SKM-1 (cell line): ENCODE results near the gene VSIR.

Source experiments
- DNase-seq: peaks from one replicate; lab custom pipeline; 2025; ENCODE audit not compliant: unreplicated experiment; lab: John Stamatoyannopoulos, UW

The VSIR gene

DNA sequence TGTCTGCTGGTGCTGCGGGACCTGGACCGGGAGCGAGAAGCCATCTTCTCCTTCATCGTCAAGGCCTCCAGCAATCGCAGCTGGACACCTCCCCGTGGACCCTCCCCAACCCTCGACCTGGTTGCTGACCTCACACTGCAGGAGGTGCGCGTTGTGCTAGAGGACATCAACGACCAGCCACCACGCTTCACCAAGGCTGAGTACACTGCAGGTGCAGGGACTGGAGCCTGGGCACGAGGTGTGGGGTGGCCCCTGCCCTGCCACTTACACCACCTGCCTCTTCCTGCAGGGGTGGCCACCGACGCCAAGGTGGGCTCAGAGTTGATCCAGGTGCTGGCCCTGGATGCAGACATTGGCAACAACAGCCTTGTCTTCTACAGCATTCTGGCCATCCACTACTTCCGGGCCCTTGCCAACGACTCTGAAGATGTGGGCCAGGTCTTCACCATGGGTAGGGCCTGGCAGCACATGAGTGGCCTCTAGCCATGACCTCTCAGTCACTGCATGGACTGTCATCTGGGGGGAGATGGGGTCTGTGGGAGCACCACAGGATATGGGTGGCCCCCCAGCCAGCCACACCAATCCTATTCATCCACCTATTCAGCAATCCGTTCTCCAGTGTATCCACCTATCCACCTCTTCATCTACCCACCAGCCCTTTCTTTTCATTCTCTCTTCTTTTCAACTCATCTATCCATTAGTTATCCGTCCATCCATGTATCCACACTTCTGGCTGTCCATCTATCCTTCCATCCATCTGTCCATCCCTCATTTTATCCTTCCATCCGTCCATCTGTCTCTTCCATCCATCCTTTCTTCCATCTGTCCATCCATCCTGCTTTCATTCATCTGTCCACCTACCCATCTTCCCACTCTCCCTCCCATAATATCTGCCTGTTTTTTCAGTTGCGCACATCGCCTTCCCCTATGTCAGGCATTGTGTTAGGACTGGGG lies 34.5 kb upstream of the VSIR start:
- no peak for DNase-seq

DNA sequence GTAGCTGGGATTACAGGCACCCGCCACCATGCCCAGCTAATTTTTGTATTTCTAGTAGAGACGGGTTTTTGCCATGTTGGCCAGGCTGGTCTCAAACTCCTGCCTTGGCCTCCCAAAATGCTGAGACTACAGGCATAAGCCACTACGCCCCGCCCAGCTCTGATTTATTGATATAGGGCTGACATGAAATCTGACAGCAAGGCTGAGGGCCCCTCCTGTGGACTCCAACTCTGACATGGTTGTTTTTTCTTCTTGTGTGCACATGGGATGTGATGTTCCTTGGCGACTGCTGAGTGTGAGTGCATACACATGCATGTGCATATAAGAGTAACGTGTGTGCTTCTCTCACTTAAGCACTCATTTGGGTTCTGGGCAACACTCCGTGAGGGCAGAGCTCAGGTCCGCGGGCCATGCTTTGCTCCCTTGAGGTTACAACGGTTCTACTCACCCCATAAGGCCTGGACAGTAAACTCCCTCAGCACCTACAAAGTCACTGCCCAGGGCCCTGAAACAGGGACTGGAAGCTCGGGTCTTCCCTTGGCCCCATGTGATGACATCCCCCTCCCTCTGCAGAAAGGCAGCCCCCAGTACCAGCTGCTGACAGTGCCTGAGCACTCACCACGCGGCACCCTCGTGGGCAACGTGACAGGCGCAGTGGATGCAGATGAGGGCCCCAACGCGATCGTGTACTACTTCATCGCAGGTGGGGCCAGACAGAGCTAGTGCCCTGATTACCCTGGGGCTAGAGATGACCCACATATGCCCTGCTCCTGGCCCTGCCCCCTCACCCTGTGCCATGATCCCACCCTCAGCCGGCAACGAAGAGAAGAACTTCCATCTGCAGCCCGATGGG lies 33.6 kb upstream of the VSIR start:
- DNase-seq: no peak

DNA sequence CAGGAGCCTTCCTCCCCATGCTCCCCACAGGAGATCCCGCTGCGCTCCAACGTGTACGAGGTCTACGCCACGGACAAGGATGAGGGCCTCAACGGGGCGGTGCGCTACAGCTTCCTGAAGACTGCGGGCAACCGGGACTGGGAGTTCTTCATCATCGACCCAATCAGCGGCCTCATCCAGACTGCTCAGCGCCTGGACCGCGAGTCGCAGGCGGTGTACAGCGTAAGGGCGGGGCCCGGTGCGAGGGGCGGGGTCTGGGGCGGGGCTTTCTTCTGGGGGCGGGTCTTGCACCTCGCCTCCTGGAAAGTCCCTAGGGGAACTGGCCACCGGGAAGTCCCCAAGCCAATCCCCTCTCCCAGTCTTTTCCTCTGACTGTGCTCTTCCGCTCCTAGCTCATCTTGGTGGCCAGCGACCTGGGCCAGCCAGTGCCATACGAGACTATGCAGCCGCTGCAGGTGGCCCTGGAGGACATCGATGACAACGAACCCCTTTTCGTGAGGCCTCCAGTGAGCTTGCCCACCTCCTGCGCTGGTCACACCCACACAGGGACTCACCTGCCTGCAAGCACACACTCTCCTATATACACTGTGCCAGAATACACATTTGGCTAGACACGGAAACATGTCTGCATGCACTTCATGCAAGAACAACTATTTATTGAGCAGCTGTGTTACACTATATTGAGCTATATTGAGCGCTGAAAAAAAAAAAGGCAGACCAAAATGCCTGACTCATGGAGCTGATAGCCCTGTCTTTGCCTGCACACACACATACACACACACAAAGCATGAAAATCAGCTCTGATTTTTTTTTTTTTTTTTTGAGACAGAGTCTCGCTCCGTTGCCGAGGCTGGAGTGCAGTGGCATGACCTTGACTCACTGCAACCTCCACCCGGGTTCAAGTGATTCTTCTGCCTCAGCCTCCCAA lies 32.7 kb upstream of the VSIR start:
- DNase-seq: no peak

DNA sequence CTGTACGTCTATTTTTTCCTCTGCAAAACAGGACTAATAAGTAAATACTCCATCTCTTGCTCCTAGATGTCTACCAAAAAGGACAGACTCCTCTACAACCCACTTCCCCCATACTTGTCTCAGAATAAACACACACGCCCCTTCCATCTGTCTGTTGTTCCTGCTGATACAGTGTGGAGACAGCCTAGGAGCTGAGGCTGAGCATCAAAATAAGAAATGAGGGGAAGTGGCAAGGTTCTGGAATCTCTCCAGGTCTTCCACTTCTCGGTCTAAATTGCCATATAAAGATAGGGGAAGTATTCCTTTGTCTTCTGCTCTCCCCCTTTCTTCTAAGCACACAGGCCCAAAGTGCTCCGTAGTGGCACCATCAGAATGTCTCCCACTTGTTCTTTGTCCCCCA lies 30.8 kb upstream of the VSIR start:
- DNase-seq: peak; percentile 78

DNA sequence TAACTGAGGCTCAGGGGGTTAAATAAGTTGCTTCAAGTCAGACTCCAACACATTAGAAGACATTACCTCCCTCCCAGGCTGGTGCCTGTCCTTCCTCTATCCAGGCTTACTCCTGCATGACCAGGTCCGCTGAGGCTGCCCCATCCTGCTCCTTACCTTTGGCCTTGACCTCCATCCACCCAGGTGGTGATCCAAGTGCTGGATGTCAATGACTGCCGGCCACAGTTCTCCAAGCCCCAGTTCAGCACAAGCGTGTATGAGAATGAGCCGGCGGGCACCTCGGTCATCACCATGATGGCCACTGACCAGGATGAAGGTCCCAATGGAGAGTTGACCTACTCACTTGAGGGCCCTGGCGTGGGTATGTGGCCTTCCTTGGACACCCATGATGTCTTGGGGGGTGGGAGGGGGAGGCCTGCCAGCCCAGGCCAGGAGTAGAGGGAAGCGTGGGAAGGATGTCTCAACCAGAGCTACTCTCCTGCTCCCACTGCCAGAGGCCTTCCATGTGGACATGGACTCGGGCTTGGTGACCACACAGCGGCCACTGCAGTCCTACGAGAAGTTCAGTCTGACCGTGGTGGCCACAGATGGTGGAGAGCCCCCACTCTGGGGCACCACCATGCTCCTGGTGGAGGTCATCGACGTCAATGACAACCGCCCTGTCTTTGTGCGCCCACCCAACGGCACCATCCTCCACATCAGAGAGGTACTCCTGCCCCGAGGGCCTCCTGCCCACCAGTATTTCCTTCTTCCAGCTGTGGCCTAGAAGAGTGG lies 29.6 kb upstream of the VSIR start:
- no peak for DNase-seq

DNA sequence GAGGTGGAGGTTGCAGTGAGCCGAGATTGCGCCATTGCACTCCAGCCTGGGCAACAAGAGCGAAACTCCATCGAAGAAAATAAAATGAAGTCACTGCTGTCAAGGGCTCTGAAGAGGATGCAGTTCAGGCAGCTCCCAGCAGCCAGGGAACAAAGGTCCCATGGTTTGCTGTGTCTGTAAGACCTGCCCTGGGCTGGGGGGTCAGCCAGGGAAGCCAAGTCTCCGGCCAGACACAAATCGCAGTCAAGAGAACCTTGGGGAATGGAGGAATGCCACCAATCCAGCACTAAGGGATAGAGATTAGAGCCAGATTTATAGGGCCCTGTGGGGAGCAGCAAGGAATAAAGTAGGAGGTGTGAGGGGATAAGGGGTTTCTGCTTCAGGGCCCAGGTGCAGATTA lies 28.9 kb upstream of the VSIR start:
- no peak for DNase-seq

DNA sequence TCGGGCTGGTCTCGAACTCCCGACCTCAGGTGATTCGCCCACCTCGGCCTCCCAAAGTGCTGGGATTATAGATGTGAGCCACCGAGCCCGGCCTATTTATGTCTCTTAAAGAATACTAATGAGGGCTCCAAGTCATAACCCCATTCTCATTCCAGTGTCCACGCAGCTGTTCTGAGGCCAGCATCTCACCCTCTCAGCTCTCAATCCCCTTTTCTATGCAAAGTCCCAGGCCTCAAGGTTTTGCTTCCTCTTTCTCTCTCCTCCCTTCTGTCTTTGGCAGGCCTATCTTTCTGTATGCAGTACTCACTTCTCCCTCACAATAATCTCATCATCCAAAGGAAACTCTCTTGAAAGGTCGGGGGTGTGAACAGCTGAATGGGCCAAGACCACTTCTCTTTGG lies 28.0 kb upstream of the VSIR start:
- peak; percentile 42 for DNase-seq

DNA sequence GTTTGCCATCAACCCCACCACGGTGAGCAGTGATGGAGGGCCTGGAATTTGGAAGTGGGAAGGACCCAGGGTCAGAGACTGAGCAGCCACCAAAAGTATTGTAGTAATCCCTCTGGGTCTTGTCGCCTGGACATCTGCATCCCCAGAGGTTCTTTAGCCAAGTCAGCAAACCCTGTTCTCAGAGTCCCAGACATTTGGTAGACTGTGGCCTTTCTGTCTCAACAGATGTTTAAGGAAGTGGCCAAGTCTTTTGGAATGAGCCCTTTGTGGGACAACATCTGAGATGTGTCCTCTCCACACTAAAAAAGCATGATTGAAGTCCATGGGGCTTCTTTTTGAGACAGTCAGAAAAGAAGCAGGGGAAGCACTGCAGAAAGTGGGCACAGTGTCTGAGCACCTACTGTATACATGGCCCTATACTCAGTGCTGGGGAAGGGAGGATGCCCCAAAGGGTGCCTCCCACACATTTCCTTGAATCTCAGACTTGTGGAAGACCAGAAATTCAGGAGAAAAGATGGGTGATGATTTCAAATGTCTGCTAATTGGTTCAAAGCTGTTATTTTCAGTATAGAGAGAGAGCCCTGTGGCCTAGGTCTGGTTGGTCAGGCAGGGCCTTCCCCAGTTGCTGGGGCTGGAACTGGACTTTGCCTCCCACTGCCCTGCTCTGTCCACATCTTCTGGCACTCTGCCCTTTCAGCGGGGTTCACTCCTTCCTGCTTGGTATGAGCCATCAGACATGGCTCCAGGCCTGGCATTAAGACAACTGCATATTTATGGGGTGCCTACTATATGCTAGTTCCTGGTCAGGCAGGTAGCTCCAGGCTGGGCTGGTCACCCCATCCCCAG lies 26.5 kb upstream of the VSIR start:
- DNase-seq: peak; percentile 10

DNA sequence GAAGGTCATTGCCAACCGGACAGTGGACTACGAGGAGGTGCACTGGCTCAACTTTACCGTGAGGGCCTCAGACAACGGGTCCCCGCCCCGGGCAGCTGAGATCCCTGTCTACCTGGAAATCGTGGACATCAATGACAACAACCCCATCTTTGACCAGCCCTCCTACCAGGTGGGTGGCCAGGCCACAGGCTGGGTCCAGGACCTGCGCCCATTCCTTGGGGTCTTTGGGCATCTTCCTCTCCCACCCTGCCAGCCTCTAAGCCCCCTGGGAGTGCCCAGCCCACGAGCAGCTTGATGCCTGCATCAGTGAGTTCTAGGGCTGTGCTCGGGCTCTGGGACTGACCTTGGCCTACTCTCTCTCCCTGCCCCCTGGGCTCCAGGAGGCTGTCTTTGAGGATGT lies 25.8 kb upstream of the VSIR start:
- DNase-seq: no peak

DNA sequence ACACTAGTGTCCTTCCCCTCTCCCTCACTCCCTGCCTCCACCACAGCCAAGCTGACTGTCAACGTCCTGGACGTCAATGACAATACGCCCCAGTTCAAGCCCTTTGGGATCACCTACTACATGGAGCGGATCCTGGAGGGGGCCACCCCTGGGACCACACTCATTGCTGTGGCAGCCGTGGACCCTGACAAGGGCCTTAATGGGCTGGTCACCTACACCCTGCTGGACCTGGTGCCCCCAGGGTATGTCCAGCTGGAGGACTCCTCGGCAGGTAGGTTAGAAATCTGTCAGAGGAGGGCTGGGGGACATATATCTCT lies 24.9 kb upstream of the VSIR start:
- DNase-seq: no peak

DNA sequence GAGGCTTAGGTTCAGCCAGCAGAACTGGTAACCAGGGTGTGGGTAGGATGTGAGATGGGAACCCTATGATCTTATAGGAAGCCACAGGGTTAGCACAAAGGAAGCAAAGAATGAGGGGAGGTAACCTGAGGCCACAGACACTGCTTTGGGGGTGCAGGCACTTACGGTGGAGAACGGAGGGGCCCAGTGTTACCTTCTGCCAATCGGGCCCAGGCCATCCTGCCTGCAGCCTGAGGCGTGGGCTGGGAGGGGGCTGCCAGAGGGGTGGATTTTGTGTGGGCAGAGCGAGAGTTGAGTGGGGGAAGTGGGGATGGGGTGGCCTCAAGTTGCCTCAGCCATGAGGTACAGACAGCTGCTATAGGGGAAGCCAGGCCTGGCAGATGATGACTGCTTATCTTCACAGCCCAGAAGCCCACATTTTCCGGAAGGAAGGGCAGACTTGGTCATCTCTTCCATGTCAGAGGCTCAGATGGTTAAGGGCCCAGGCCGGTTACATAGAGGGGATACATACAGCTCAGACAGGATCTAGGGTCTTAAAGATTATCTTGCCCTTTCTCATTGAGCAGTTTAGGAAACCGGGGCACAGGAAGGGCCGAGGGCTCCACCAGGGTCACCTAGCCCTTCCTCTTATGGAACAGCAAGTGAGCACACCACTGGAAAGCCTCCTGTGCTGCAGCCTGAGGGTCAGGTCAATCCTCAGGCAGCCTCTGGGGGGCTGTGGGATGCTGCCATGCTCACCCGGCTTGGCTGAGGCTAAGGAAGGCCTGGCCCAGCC lies 24.4 kb upstream of the VSIR start:
- DNase-seq: peak; percentile 77

DNA sequence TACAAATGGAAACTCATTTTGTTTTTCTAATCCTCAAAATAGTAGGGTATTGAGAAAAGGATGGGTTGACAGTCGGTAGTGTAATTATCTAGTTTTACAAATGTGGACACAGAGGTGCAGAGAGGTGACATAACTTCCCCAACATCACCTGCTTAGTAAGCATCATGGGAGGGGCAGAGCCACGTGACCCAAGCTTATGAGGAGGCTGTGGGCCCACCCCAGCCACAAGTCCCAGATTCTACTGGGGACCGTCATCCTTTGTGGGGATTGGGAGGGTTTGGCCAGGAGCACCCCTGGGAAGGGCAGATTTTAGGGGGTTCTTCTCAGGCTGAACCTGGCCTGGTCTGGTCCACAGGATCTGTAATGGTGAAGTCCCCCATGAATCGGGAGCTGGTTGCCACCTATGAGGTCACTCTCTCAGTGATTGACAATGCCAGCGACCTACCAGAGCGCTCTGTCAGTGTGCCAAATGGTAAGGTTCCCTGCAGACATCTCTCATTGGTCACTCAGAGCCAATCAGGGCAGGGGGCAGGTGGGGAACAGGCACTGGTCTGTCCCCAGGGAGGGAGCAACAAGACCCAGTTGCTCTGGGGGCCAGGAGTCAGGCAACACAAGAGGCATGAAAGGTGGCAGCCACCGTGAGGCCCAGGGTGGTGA lies 23.6 kb upstream of the VSIR start:
- no peak for DNase-seq

DNA sequence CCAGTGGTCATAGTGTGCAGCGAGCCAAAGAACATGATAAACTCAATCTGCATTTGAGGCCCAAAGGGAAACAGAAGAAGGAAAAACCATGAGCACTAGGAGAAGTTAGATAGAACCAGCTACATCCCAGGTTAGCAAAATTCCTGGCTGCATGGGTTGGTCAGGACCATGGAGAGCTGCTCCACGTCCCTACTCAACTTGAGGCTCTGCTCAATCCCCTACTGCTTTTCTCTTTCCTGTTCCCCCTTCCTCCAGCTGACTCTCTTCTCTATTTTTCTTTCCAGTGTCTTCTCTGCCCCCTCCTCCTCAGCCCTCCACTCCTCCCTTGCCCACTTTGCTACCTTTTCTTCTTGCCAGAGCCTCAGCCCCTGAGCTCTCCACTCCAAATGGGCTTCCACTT lies 21.9 kb upstream of the VSIR start:
- DNase-seq: peak; percentile 15

DNA sequence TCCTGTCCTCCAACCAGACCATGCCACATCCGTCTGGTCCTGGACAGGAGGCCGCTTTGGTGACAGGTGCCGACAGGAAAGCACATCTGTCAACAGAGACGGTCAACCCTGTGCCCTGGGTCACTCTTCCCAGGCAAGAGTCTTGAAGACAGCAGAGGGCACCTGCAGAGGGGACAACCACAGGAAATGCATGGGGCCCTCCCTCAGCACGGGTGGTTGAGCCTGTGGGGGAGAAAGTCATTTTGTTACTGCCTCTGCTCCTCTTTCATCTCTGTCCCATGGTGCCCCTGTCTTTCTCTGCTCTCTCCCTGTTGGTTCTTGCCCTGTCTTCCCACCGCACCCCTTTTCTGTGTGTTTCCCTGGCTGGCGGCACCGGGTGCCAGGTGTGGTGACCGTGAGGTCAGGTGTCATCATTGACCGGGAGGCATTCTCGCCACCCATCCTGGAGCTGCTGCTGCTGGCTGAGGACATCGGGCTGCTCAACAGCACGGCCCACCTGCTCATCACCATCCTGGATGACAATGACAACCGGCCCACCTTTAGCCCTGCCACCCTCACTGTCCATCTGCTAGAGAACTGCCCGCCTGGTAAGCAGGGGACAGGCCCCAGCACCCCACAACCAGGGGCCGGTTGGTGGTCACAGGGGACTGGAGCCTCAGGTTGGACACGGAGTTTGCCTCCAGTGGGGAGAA lies 17.6 kb upstream of the VSIR start:
- no peak for DNase-seq

DNA sequence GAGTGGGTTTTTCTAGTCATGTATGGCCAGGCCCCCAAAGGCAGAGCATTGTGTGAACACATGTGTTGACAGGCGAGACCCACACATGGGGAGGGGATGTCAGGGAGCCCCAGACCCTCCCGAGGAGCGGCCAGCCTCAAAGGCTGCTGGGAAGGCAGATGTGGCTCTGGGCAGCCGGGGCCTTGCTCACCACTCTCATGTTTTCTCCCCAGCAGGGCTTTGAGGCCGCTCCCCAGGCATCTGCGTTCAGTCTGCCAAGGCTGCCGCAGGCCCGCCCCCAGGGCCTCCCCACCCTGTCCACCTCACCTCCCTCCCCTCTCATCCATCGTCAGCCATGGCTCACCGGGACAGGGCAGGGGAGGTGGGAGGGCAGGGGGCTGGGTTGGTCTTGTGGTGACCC lies 16.6 kb upstream of the VSIR start:
- DNase-seq: no peak

DNA sequence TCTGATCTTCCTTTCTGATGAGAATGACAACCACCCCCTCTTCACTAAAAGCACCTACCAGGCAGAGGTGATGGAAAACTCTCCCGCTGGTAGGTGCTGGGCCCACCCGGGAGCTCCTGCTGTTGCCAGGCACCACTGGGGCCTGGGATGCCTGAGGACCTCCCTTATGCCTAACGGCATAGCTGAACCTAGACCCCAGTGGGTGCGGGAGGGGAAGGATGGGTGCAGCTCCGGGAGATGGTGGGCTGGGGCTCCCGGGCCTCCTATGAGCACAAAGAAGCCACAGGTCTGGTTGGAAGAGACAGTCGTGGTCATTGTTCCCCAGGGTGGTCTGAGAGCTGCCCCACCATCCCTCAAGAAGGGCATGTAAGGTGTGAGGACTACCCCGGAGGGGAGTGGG lies 15.6 kb upstream of the VSIR start:
- DNase-seq: no peak

DNA sequence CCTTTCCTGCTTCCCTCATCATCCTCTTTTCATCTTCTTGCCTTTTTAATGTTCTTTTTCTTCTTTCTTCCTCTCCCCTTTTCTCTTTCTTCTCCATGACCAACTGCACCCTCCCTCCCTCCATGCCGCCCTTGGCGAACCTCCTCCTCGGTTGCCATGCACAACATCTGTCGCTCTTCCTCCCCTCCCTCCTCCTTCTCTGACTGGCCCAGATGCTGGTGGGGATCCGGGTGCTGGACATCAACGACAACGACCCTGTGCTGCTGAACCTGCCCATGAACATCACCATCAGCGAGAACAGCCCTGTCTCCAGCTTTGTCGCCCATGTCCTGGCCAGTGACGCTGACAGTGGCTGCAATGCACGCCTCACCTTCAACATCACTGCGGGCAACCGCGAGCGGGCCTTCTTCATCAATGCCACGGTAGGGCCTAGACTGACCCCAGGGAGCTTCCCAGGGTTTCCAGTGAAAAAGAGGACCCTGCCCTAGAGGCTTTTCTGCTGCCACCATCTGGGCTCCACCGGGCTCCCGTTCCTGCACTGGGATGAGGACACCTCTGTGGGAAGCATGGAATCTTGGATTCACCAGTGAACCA lies 11.5 kb upstream of the VSIR start:
- no peak for DNase-seq
